GM12878 (cell line): Measurements from ENCODE around the gene BOLA1. TPM values are rescaled to one million over a fixed set of nuclear protein-coding genes. Genes with fewer than 3 reads are reported as not detected.

Experiments
- ATAC-seq: fragments of 200-7000 bp; cut with Tn5 transposase; 3 replicates; pipeline ENCODE4 v1.9.1; 2020; ENCODE audit warnings: mild to moderate bottlenecking, moderate library complexity
- BruUV-seq: library from RNA; stranded (reverse); fragments of 400-500 nt; replicated peaks from 2 replicates; lab custom pipeline; 2021; lab: Mats Ljungman, UMichigan
- CTCF ChIA-PET: fragments of 300-600 bp; sonication (Branson Sonifier 250); formaldehyde crosslinking; extraction: SDS; loops from one replicate; lab custom pipeline; 2021; ENCODE audit warnings: inconsistent platforms; lab: Yijun Ruan, JAX
- POLR2A ChIA-PET: fragments of 350-600 bp; formaldehyde crosslinking; extraction: SDS; loops from one replicate; lab custom pipeline; 2021; ENCODE audit warnings: inconsistent platforms; lab: Charles Lee
- RAD21 ChIA-PET: fragments of 300-600 bp; sonication (Branson Sonifier 250); formaldehyde crosslinking; loops from one replicate; lab custom pipeline; 2023; ENCODE audit warnings: antibody characterized with exemption; ENCODE audit not compliant: unreplicated experiment; lab: Charles Lee
- SMC1A ChIA-PET: fragments of 300-600 bp; sonication (Branson Sonifier 250); formaldehyde crosslinking; loops from one replicate; lab custom pipeline; 2023; ENCODE audit not compliant: unreplicated experiment, uncharacterized antibody; lab: Charles Lee
- DNase-seq: peaks from one replicate; pipeline ENCODE4 v3.0.0-alpha.2; 2011; ENCODE audit warnings: low read depth, low spot score
- FAIRE-seq: peaks from 3 replicates; lab custom pipeline; 2011; peaks lifted over from hg19 to GRCh38; lab: Jason Lieb, UNC
- H2AFZ ChIP-seq: 2 replicates; pipeline ENCODE4 v1.6.0; 2011; ENCODE audit warnings: low read depth, low read length, control low read depth; ENCODE audit not compliant: control insufficient read depth
- H3K27ac ChIP-seq: 2 replicates; pipeline ENCODE4 v1.5.1; 2011; ENCODE audit warnings: control low read depth; ENCODE audit not compliant: control insufficient read depth, insufficient read depth
- H3K27me3 ChIP-seq, 2 experiments: replicated peaks in 1 of 2; 2 replicates each; pipeline versions ENCODE4 v1.6.0 to v1.6.1; 2011; ENCODE audit warnings: low read length in 1 of 2; ENCODE audit not compliant: control insufficient read depth in 2 of 2, insufficient read depth in 2 of 2
- H3K36me3 ChIP-seq, 2 experiments: 2 replicates each; pipeline ENCODE4 v1.5.1; 2011; ENCODE audit warnings: low read length in 1 of 2; ENCODE audit not compliant: control insufficient read depth in 2 of 2, insufficient read depth in 2 of 2
- H3K4me1 ChIP-seq: 2 replicates; pipeline ENCODE4 v1.6.1; 2011; ENCODE audit warnings: mild to moderate bottlenecking, low read length, moderate library complexity, mixed read lengths; ENCODE audit not compliant: control insufficient read depth, insufficient read depth
- H3K4me2 ChIP-seq: 2 replicates; pipeline ENCODE4 v1.6.0; 2011; ENCODE audit warnings: control low read depth; ENCODE audit not compliant: control insufficient read depth, insufficient read depth
- H3K4me3 ChIP-seq: fragments of 200-600 bp; sonication (generic); 2 replicates; pipeline ENCODE4 v1.5.1; 2016
- H3K79me2 ChIP-seq: 2 replicates; pipeline ENCODE4 v1.6.0; 2011; ENCODE audit warnings: low read length; ENCODE audit not compliant: control insufficient read depth, insufficient read depth
- H3K9ac ChIP-seq: 2 replicates; pipeline ENCODE4 v1.8.0; 2011; ENCODE audit warnings: low read length, control low read depth, mixed read lengths; ENCODE audit not compliant: control insufficient read depth, insufficient read depth
- H3K9me3 ChIP-seq: replicated peaks from 3 replicates; pipeline ENCODE4 v1.5.1; 2011; ENCODE audit warnings: mild to moderate bottlenecking, low read length; ENCODE audit not compliant: control insufficient read depth, insufficient read depth
- H4K20me1 ChIP-seq: 2 replicates; pipeline ENCODE4 v1.6.0; 2011; ENCODE audit not compliant: control insufficient read depth, insufficient read depth
- ATF7 ChIP-seq: fragments of 450-650 bp; IDR thresholded peaks from 2 replicates; pipeline ENCODE4 v1.6.1; 2016; ENCODE audit warnings: low read depth, mild to moderate bottlenecking
- CUX1 ChIP-seq: IDR thresholded peaks from 2 replicates; pipeline ENCODE4 v1.6.1; 2012; ENCODE audit warnings: improper control_type of control experiment, low read depth, low read length; ENCODE audit not compliant: insufficient replicate concordance
- NRF1 ChIP-seq: conservative IDR thresholded peaks from 2 replicates; pipeline ENCODE4 v1.6.1; 2011; ENCODE audit warnings: mild to moderate bottlenecking, low read depth, low read length, improper control_type of control experiment
- POLR2A ChIP-seq: IDR thresholded peaks from 2 replicates; pipeline ENCODE4 v1.6.1; 2011; ENCODE audit warnings: low read depth, mild to moderate bottlenecking, low read length
- POLR2AphosphoS5 ChIP-seq: IDR thresholded peaks from 2 replicates; pipeline ENCODE4 v1.6.1; 2011; ENCODE audit warnings: mild to moderate bottlenecking, low read length, inconsistent platforms
- STAT1 ChIP-seq: fragments of 450-650 bp; conservative IDR thresholded peaks from 2 replicates; pipeline ENCODE4 v1.6.1; 2014; ENCODE audit warnings: antibody characterized with exemption, mild to moderate bottlenecking
- USF2 ChIP-seq: IDR thresholded peaks from 2 replicates; pipeline ENCODE4 v1.6.1; 2011; ENCODE audit warnings: low read depth, low read length, improper control_type of control experiment, borderline replicate concordance
- YBX1 ChIP-seq: fragments of 450-650 bp; IDR thresholded peaks from 2 replicates; pipeline ENCODE4 v1.6.1; 2016; ENCODE audit warnings: antibody characterized with exemption
- ZNF207 ChIP-seq: fragments of 450-650 bp; IDR thresholded peaks from 2 replicates; pipeline ENCODE4 v1.6.1; 2014; ENCODE audit warnings: antibody characterized with exemption, mild to moderate bottlenecking, borderline replicate concordance
- ZZZ3 ChIP-seq: IDR thresholded peaks from 2 replicates; pipeline ENCODE4 v1.6.1; 2011; ENCODE audit warnings: low read depth; ENCODE audit not compliant: control insufficient read depth, insufficient read length
- WGBS: methylation state at CpG from one replicate; pipeline ENCODE4 v1.1.6; 2016; ENCODE audit warnings: low lambda C conversion rate; ENCODE audit not compliant: insufficient replicate concordance, insufficient coverage; ENCODE audit errors: missing lambda C conversion rate; 5-methylcytosine and 5-hydroxymethylcytosine counted together
- in situ Hi-C: fragments of 300-500 bp; cut with MboI; formaldehyde crosslinking; loops from 9 replicates; pipeline ENCODE4 v1.14.3; 2018; ENCODE audit warnings: mixed read lengths
- intact Hi-C: fragments of 100-400 bp; cut with micrococcal nuclease; formaldehyde crosslinking; loops from one replicate; pipeline ENCODE4 v1.14.2; 2022; ENCODE audit not compliant: unreplicated experiment
- polyA plus RNA-seq, 11 experiments: library from polyadenylated mRNA; depleted of rRNA in 4 of 11; unstranded in 6 of 11; stranded (reverse) in 5 of 11; fragments of >200 nt; fragmentation: Nextera tagmentation in 4 of 11; fragmentation: Illumina TruSeq in 1 of 11; extraction: Ambion mirVana in 4 of 11; extraction: Trizol in 1 of 11; gene quantifications; 1 replicate in 1 of 11; 2 replicates in 10 of 11; pipeline versions ENCODE4 v1.2.1 to v1.2.3, GENCODE V29; 2011 to 2016; ENCODE audit warnings: inconsistent platforms in 2 of 11, missing spikeins in 2 of 11, low read depth in 1 of 11
- total RNA-seq, 4 experiments: library from RNA; depleted of rRNA in 3 of 4; stranded (reverse); fragments of >200 nt in 3 of 4; fragmentation: Illumina TruSeq in 1 of 4; extraction: Trizol in 1 of 4; gene quantifications; 2 replicates each; pipeline versions ENCODE4 v1.2.1 to v1.2.3, GENCODE V29; 2013 to 2021
- TF ChIP-seq, protein P1 (sequence below): fragments of 450-650 bp; IDR thresholded peaks from 2 replicates; pipeline ENCODE4 v1.6.1; 2014; ENCODE audit warnings: mild to moderate bottlenecking

BOLA1 gene
- total and polyA plus RNA-seq, 10 of the 15 experiments (the other 5 are each of a cell fraction or from before 2014, with no cell fraction given), result 0.74 to 18.7 (median 11.3) TPM

DNA sequence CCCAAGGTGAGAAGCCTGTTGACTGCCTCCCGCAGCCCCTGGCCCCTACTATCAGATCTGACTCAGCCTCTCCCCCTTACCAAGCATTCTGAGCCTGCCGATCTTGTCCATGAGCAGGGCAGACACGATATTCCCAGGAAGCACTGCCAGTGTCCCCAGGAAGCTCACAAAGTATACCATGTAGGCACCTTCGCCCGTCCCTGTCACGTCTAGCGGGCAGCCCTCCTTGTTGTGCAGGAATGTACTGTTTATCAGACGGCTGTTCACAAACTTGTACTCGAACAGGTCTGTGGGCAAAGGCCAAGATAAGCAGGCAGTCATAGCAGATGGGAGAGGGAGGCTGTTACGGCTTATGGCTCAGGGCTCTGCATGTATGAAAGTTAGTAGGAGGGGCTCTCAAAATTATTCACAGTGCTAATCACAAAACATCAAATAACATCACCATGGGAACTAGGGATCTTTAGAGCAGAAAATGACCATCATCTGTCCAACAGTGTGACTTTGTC lies 7.3 kb downstream of the BOLA1 start:
- TF ChIP-seq ZZZ3, result no peak
- TF ChIP-seq POLR2A, result no peak
- no peak for TF ChIP-seq STAT1
- no peak for TF ChIP-seq USF2
- TF ChIP-seq ZNF207, result no peak
- TF ChIP-seq, protein P1, sequence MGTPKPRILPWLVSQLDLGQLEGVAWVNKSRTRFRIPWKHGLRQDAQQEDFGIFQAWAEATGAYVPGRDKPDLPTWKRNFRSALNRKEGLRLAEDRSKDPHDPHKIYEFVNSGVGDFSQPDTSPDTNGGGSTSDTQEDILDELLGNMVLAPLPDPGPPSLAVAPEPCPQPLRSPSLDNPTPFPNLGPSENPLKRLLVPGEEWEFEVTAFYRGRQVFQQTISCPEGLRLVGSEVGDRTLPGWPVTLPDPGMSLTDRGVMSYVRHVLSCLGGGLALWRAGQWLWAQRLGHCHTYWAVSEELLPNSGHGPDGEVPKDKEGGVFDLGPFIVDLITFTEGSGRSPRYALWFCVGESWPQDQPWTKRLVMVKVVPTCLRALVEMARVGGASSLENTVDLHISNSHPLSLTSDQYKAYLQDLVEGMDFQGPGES, result no peak
- TF ChIP-seq NRF1, result no peak
- TF ChIP-seq POLR2AphosphoS5, result no peak
- TF ChIP-seq CUX1, result no peak
- no peak for TF ChIP-seq ATF7
- TF ChIP-seq YBX1, result no peak
- no peak overlapping the region for H3K4me3 ChIP-seq
- no peaks in the 10 kb centered on the region for H3K79me2 ChIP-seq
- no peak for FAIRE-seq
- H3K4me2 ChIP-seq, result no peak overlapping the region
- no peaks in the 10 kb centered on the region for H3K4me1 ChIP-seq
- intact Hi-C loops (no loop called here), in situ Hi-C loops (loop anchor here (5.0 kb wide), 1 partner anchor 141 kb away; no protein-coding TSS in a partner anchor)
- no peak overlapping the region for H2AFZ ChIP-seq
- DNase-seq, result no peak
- RAD21 ChIA-PET, result no interaction called here
- POLR2A ChIA-PET, result interaction anchor here (0.5 kb wide), 1 partner anchor 468 kb away, joined by 3 read pairs; no protein-coding TSS in a partner anchor
- no peaks in the 10 kb centered on the region for H3K27me3 ChIP-seq
- no peak overlapping the region for H3K9ac ChIP-seq
- no peak overlapping the region for H3K27ac ChIP-seq
- WGBS, result 52% methylated on average over 10 of the region's 10 CpGs
- SMC1A ChIA-PET, result no interaction called here
- no peaks in the 10 kb centered on the region for H4K20me1 ChIP-seq
- no TSS peak for BruUV-seq
- no peaks in the 10 kb centered on the region for H3K36me3 ChIP-seq
- ATAC-seq, result no peak
- H3K9me3 ChIP-seq, result no peaks in the 10 kb centered on the region
- CTCF ChIA-PET, result no interaction called here
